Peyer's patch (tissue), 4 donors: ENCODE results near the gene ZNF420. TPM values are rescaled to one million over a fixed set of nuclear protein-coding genes. Genes with fewer than 3 reads are reported as not detected.
"Not testable (repeated sequence)": the region's sequence is repeated elsewhere in the genome, so short reads cannot be mapped to it uniquely, and the experiment has no call there.

ENCODE experiments used
- DNase-seq, 3 donors: peaks; one replicate each; pipeline ENCODE4 v3.0.0-alpha.2; 2017 to 2019
- H3K27ac ChIP-seq, 4 donors: fragments of 200-600 bp; sonication (generic); one replicate each; pipeline ENCODE4 v1.5.1; 2016 to 2019
- H3K27me3 ChIP-seq, 2 donors: fragments of 200-600 bp; sonication (generic); one replicate each; pipeline ENCODE4 v1.5.1; 2019
- H3K36me3 ChIP-seq, 3 donors: fragments of 200-600 bp; sonication (generic); one replicate each; pipeline ENCODE4 v1.5.1; 2016 to 2019
- H3K4me1 ChIP-seq, 4 donors: fragments of 200-600 bp; sonication (generic); one replicate each; pipeline ENCODE4 v1.5.1; 2016 to 2019
- H3K4me3 ChIP-seq, 4 donors: fragments of 200-600 bp; sonication (generic); 1 replicate in 3 of 4; 2 replicates in 1 of 4; pipeline ENCODE4 v1.5.1; 2016 to 2019; ENCODE audit warnings: mild to moderate bottlenecking in 1 of 4
- H3K9me3 ChIP-seq, 4 donors: fragments of 200-600 bp; sonication (generic); one replicate each; pipeline ENCODE4 v1.5.1; 2016 to 2019; ENCODE audit warnings: mild to moderate bottlenecking in 1 of 4
- POLR2A ChIP-seq, 2 donors: fragments of 450-650 bp; IDR thresholded peaks; one replicate each; pipeline ENCODE4 v1.5.1; 2017; ENCODE audit warnings: antibody characterized with exemption in 2 of 2, mild to moderate bottlenecking in 2 of 2, moderate library complexity in 2 of 2
- total RNA-seq, 4 donors: library from RNA; depleted of rRNA; stranded (reverse); fragments of >200 nt; gene quantifications; one replicate each; pipeline ENCODE4 v1.1.0, GENCODE V29; 2016
- TF ChIP-seq, protein P1 (sequence below), 6 experiments: fragments of 450-650 bp in 4 of 6; fragments of 200-600 bp in 2 of 6; sonication (generic) in 1 of 6; IDR thresholded peaks; one replicate each; pipeline ENCODE4 v1.5.1; 2017 to 2019; ENCODE audit warnings: antibody characterized with exemption in 6 of 6, mild to moderate bottlenecking in 3 of 6, moderate library complexity in 1 of 6

ZNF420 gene
- total RNA-seq, 4 donors from 2014 or later, result 1.9 to 17.3 (median 9.0) TPM

DNA sequence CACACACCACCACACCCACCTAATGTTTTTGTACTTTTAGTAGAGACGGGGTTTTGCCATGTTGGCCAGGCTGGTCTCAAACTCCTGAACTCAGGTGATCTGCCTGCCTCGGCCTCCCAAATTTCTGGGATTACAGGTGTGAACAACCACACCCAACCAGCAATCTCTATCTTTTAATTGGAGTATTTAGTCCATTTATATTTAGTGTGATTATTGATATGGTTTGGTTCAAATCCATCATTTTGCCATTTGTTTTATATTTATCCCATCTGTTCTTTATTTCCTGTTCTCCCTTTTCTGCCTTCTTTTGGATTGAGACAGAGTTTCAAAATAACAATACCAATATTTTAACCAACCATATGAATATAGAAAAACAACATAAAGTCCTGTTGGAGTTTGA lies 4.1 kb downstream of the ZNF420 start:
- Histone ChIP-seq H3K9me3 (peaks cover 0 to 25% (median 0%) of the 10 kb centered on the region in 4 donors), H3K4me3 (no peak overlapping the region)
- no peak for DNase-seq

DNA sequence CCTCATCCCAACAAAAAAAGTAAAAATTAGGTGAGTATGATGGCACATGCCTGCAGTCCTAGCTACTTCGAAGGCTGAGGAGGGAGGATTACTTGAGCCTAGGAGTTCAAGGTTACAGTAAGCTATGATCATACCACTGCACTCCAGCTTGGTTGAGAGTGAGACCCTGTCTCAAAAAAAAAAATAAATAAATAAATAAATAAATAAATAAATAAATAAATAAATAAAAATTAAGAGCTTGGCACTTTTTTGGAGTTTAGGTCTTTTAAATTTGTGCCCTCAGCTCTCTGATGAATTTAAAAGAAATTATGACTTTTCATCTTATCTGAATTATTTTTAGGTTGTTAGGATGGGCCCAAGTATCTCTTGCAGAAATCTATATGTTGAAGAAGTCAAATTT lies 8.9 kb downstream of the ZNF420 start:
- peaks cover 0 to 43% (median 5%) of the 10 kb centered on the region in 4 donors for H3K9me3 ChIP-seq
- peaks cover 0 to 51% (median 3%) of the 10 kb centered on the region in 3 donors for H3K36me3 ChIP-seq
- no peaks in the 10 kb centered on the region for H3K4me1 ChIP-seq
- no peak overlapping the region for H3K27ac ChIP-seq
- no peak for DNase-seq
- no peak overlapping the region for H3K4me3 ChIP-seq
- TF ChIP-seq POLR2A (IDR thresholded peaks at IDR 0.05), result no peak
- TF ChIP-seq, protein P1, sequence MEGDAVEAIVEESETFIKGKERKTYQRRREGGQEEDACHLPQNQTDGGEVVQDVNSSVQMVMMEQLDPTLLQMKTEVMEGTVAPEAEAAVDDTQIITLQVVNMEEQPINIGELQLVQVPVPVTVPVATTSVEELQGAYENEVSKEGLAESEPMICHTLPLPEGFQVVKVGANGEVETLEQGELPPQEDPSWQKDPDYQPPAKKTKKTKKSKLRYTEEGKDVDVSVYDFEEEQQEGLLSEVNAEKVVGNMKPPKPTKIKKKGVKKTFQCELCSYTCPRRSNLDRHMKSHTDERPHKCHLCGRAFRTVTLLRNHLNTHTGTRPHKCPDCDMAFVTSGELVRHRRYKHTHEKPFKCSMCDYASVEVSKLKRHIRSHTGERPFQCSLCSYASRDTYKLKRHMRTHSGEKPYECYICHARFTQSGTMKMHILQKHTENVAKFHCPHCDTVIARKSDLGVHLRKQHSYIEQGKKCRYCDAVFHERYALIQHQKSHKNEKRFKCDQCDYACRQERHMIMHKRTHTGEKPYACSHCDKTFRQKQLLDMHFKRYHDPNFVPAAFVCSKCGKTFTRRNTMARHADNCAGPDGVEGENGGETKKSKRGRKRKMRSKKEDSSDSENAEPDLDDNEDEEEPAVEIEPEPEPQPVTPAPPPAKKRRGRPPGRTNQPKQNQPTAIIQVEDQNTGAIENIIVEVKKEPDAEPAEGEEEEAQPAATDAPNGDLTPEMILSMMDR (IDR thresholded peaks at IDR 0.05), result no peak
- H3K27me3 ChIP-seq, result no peaks in the 10 kb centered on the region

More for the DNA sequence above, 4.1 kb downstream of the ZNF420 start:
- no peak overlapping the region for H3K27ac ChIP-seq
- peaks cover 0 to 24% (median 0%) of the 10 kb centered on the region in 3 donors for H3K36me3 ChIP-seq
- H3K4me1 ChIP-seq, result peaks cover 0 to 9% (median 3%) of the 10 kb centered on the region in 4 donors
- TF ChIP-seq POLR2A (IDR thresholded peaks at IDR 0.05), result no peak
- TF ChIP-seq, protein P1 (IDR thresholded peaks at IDR 0.05), result no peak
- H3K27me3 ChIP-seq, result no peaks in the 10 kb centered on the region

DNA sequence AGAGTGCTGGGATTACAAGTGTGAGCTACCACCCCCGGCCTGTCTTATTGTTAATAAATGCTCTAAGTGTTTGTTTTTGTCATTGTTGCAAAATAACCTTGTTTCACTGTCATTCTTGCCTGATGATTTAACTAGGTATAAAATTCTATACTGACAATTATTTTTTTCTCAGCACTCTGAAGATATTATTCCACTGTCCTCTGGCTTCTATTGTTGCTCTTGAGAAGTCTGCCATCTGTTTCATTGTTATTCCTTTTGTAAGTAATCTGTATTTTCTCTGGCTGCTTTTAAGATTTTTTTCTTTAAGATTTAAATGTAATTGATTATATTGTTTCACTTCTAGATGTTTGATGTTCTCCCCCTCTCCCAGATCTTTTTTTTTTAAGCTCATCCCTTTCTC lies 17.6 kb downstream of the ZNF420 start:
- Histone ChIP-seq H3K27ac (no peak overlapping the region), H3K9me3 (peaks cover 0 to 57% (median 3%) of the 10 kb centered on the region in 4 donors), H3K27me3 (no peaks in the 10 kb centered on the region), H3K4me3 (no peak overlapping the region), H3K4me1 (no peaks in the 10 kb centered on the region), H3K36me3 (peaks cover 0 to 92% (median 3%) of the 10 kb centered on the region in 3 donors)
- TF ChIP-seq, protein P1 (IDR thresholded peaks at IDR 0.05), result no peak
- TF ChIP-seq POLR2A (IDR thresholded peaks at IDR 0.05), result no peak
- no peak for DNase-seq

DNA sequence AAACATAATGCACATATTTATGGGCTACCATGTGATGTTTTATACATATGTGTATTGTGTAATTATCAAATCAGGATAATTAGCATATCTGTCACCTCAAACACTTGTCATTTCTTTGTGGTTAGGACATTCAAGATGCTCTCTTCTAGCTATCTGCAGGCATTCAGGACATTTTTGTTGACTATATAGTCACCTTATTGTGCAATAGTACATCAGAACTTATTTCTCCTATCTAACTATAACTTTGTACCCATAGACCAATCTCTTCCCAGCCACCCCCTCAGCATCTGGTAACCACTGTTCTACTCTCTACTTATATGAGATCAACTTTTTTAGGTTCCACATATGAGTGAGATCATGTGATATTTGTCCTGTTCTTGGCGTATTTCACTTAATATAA lies 20.3 kb downstream of the ZNF420 start:
- Histone ChIP-seq H3K4me1 (no peaks in the 10 kb centered on the region), H3K27me3 (no peaks in the 10 kb centered on the region), H3K4me3 (no peak overlapping the region), H3K9me3 (peaks cover 0 to 79% (median 8%) of the 10 kb centered on the region in 4 donors), H3K27ac (no peak overlapping the region), H3K36me3 (peaks cover 0 to 92% (median 3%) of the 10 kb centered on the region in 3 donors)
- no peak for DNase-seq
- TF ChIP-seq, protein P1 (IDR thresholded peaks at IDR 0.05), result no peak
- no peak for TF ChIP-seq POLR2A (IDR thresholded peaks at IDR 0.05)

DNA sequence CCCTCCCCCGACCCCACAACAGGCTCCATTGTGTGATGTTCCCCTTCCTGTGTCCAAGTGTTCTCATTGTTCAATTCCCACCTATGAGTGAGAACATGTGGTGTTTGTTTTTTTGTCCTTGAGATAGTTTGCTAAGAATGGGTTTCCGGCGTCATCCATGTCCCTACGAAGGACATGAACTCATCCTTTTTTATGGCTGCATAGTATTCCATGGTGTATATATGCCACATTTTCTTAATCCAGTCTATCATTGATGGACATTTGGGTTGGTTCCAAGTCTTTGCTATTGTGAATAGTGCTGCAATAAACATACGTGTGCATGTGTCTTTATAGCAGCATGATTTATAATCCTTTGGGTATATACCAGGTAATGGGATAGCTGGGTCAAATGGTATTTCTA lies 25.9 kb downstream of the ZNF420 start:
- H3K4me3 ChIP-seq, H3K4me1 ChIP-seq, H3K27ac ChIP-seq, H3K27me3 ChIP-seq, DNase-seq: not testable (repeated sequence)
- H3K9me3 ChIP-seq, result peaks cover 0 to 79% (median 16%) of the 10 kb centered on the region in 4 donors
- H3K36me3 ChIP-seq, result peaks cover 0 to 74% (median 0%) of the 10 kb centered on the region in 3 donors

DNA sequence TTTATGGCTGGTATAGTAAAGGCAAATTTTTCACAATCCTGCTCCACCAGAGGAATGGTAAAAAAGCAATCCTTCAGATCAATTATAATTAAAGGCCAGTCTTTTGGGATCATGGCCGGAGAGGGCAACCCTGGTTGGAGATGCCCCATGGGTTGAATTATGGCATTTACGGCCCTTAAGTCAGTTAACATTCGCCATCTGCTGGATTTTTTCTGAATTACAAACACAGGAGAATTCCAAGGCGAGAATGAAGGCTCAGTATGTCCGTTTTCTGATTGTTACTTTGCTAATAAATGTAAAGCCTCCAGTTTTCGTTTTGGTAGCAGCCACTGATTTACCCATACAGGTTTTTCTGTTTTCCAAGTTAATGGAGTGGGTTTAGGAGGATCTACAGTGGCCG lies 33.5 kb downstream of the ZNF420 start:
- peaks cover 0 to 94% (median 31%) of the 10 kb centered on the region in 4 donors for H3K9me3 ChIP-seq
- TF ChIP-seq, protein P1 (IDR thresholded peaks at IDR 0.05), result peak in 1 of 6 experiments; percentile 5
- H3K4me1 ChIP-seq, H3K27me3 ChIP-seq, DNase-seq, H3K4me3 ChIP-seq, H3K27ac ChIP-seq: not testable (repeated sequence)
- H3K36me3 ChIP-seq, result peaks cover 0 to 91% (median 0%) of the 10 kb centered on the region in 3 donors
